Fibroblast of skin of scalp (primary cell): ENCODE data around the gene ICAM2. TPM values are rescaled to one million over a fixed set of nuclear protein-coding genes. Genes with fewer than 3 reads are reported as not detected.

Experiments used
- DNase-seq: peaks from one replicate; pipeline ENCODE4 v3.0.0-alpha.2; 2013
- polyA plus RNA-seq, 2 experiments: library from polyadenylated mRNA; unstranded; fragments of 120-200 nt; gene quantifications; one replicate each; pipeline ENCODE4 v1.2.1, GENCODE V29; 2013; ENCODE audit not compliant: insufficient read length in 2 of 2

Gene ICAM2
- 0.19 TPM for polyA plus RNA-seq (2013, experiment 1 of 2; ENCODE audit: insufficient read length)
- polyA plus RNA-seq (2013, experiment 2 of 2; ENCODE audit: insufficient read length) = 1.1 TPM

DNA sequence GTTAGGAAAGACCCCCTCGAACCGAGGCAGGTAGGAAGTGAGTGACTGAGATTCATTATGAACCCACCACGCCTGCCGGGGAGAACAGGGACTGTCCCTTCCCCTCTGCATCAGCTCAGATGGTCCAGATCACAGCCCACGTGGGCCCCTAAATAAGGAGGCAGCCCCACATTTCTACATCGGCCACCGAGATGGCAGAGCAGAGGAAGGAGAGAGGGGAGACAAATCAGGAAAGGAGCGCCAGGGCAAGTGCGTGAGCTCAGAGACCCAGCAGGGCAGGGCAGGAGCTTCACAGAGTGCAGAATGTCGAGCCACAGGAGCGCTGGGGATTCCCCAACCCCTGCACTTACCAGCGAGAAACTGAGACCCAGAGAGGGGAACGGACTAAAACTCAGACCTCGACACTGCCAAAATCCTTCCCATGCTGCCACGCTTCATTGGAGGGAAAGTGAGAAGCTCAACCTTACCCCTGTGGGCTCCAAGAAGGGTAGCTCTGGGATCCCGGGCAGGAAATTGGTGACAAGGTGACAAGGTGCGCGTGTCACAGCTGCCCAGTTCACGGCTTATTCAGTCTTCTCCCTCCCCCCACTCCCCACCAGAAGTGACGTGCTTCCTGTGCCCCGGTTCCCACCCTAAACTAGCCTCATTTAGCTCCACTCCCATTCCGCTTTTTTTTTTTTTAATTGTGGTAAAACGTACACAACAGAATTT, at the start of gene ICAM2:
ICAM2 (minus strand) TSS at position 578 of the 711 bp plus-strand sequence. CDS start 13,942 bp downstream, outside the sequence.
- DNase-seq = no peak

DNA sequence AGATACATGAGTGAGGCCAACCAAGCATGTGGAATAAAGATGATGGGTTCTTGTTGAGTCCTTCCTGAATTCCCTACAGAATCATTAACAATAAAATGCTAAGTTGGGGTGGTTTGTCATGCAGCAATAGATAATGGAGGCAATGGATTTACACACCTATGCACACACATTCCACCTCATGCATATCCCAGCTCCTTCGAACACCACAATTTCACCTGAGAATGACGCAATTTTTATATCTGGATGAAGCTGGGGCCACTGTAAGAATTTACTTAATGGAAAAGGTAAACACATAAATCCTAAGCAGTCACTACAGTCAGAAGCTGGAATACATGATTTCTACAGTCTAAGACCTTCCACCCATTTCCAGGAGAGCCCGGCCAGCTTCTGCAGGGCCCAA, 49.8 kb upstream of the ICAM2 start:
- DNase-seq = no peak

DNA sequence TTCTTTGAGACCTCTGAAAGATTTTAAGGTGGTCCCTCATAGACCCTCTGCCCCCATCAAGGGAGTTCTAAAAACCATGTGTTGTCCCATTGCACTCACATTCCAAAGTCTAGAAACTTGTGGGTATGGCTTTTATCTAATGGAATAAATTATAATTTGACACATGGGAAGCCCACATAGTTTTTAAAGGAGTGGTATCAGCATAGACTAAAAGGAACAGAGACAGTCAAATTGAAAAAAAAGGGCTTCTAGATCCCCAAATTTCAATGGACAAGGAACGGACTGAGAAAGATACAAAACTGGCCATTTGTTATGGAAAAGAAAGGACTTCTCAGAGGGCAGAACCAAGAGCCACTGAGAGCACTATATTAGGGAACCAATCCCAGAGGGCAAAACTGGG, 48.7 kb upstream of the ICAM2 start:
- no peak for DNase-seq

DNA sequence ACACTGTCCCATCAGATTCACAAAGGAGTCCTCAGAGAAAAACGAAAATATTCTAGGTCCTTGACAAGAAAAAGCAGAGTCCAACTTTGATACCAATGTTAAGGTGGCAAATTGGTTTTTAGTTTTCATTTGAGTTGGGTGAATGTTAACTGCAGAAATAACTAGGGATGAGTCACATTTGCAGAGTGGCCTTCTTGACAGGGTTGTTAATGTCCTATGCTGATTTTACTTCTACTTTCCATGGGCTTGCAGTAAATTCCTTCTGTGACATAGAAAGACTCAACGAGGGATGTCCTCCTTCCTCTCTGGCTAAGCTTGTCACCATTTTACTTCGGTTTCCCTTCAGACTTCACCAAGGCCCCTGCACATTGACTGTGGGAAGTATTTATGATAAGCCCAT, 47.2 kb upstream of the ICAM2 start:
- DNase-seq = no peak

DNA sequence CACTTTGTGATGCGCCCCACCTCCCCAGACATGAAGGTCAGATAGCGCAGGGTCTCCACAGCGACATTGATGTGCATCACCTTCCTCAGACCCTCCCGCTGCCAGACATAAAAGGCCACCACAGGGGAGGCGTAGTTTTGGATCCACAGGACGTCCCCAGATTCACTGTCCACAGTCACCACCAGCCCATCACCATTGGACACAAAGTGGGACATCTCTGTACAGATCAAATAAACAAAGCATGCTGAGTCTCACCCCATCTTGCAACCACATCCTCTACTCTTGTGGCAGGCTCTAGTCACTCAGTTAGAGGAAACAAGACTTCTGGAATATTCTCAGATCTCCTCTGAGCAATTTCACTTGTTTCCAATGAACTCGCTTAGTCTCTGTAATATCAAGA, 46.3 kb upstream of the ICAM2 start:
- no peak for DNase-seq

DNA sequence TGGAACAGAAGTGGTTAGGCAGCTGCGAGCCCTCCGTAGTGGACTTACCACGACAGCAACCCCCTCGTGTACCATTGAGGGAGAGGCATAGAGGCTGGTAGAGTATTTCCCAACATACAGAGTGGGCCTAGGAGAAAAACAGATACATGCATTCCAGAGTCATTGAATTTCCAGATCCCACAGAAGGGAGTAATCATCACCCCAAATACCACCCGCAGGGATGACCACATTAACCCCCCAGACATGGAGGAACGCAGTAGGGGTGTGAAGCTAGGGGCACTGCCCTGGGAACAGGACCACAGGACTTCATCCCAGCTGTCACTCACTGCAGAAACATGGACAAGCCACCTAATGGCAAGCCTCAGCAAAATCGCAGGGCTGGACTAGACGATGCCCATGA, 44.7 kb upstream of the ICAM2 start:
- peak; percentile 58 for DNase-seq

DNA sequence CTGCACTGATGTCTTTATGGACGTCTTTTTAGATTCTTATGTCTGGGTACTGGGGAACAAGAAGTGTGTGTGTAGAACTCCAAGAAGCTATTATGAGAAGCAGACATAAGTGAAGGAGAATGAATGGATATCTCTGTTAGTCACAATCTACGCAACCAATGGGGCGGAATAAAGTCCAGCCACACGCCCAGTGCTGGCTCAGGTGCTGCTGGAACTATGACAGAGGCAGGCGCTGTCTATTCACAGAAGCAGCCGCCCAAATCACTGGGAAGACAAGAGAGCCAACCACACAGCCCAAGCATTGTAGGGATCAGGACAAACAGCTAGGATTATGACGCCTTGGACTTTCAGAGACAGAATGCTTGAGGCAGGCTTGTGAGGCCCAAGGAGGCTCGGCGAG, 43.9 kb upstream of the ICAM2 start:
- no peak for DNase-seq

DNA sequence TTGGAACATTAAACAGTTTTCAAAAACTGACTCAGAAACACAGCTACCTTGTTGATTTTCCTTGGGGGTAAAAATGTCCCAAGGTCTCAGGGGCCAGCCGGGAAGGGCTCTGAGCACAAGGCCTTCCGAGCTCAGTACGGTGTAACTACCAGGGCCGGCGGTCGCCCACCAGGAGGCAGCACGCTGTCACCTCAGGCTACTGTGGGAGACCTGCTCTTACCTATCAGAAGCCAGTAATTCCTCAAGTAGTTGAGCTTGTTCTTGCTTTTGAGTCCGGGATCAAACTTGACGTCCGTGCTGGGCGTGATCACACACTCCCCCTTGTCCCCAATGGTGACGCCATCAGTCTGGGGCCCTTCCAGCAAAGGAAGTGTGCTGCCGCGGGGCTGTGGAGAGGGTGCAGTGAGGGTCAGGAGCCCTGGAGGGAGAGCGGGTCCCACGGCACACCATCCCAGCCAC, 43.4 kb upstream of the ICAM2 start:
- DNase-seq = no peak

DNA sequence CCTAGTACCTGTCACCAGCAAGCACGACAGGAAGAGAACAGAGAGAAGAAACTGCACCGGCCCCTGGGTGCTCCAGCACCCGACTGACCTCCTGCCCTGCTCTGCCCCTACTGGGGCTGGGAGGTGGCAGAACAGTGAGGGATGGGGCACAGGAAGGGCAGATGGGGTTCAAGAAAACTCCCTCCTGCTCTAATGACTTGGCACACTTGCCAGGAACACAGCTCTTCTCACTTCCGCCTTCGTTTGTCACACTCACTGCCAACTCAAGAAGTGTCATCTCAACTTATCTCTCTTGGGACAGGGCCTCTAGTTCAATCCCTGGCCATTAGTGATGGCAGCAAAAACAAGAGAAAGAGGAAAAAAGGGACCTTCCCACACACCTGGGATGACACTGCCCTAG, 42.7 kb upstream of the ICAM2 start:
- no peak for DNase-seq

DNA sequence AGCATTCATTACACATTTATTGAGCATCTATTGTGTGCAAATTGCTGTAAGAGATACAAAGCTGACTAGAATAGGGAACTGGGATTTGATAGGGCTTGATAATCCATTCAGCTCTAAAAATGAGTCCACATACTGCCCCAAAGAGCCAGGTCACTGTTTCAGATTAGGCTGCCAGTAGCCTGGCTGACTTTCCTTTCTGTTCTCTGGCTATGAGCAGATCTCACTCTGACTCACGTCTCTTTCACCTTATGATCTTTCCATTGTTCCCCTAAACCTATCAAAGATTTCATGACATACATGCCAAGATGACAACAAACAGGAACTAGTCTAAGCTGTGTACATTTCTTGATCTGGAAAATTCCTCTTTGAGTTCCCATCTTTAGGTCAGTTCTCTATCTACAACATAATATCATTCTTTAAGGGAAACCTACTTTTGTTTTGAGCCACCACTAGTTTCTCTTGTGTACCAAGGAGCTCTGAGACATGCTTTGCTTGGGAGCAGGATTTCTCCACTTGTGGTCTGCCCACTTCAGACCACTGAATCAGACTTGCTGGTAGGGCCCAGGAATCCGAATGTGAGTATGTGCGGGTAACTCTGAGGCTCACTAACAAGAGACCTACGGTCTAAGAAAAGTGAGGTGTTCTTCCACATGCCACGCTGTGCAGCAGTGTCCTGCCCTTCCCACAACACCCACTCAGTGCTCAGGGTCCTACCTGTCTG, 40.9 kb upstream of the ICAM2 start:
- DNase-seq = no peak

DNA sequence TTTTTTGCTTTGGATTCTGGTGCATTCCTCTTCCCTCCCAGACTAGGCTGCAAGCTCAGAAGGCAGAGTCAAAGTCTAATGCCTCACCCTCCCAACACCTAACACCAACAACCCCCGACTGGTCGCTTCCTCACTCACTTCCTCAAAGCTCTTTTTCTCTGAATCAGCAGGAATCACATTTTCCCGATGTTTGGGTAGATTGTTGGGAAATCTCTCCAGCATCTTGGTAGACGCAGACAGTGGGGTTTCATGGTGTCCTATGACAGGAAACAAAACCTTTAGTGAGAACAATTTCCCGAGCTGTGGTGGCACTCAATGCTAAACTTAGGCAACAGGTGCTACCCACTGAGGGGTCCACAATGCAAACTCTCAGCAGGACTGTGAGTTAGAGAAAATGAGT, 39.9 kb upstream of the ICAM2 start:
- no peak for DNase-seq

DNA sequence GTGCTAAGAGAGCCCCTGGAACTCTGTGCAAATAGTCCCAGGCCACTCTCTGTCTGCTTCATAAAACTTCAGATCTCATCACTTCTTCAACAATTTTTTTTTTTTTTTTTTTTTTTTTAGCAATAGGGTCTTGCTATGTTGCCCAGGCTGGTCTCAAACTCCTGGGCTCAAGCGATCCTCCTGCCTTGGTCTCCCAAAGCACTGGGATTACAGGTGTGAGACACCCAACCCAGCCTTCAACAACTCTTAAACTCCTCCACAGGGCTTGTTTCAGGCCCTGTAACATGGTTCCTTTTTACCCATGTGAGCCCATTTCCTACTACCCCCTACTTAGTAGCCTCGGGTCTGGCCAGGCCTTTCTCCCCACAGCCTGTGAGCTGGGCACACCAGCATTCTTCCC, 39.3 kb upstream of the ICAM2 start:
- no peak for DNase-seq

DNA sequence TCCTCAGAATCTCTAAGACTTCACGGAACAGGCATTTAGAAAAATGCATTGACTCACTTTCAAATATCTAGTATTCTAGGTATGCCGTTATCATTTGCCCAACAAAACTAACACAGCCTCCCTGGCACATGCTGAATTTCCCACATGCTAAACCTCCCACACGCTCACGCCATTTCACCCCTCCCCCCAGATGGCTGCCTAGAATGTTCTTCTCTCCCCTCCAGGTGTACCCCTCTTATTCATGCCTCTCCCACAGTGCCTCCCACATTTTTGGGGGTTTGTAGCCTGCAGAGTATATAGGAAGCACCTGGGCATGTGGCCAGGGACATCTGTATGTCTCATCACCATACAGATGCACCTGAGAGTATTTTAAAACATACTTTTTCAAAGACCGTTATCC, 38.2 kb upstream of the ICAM2 start:
- no peak for DNase-seq

DNA sequence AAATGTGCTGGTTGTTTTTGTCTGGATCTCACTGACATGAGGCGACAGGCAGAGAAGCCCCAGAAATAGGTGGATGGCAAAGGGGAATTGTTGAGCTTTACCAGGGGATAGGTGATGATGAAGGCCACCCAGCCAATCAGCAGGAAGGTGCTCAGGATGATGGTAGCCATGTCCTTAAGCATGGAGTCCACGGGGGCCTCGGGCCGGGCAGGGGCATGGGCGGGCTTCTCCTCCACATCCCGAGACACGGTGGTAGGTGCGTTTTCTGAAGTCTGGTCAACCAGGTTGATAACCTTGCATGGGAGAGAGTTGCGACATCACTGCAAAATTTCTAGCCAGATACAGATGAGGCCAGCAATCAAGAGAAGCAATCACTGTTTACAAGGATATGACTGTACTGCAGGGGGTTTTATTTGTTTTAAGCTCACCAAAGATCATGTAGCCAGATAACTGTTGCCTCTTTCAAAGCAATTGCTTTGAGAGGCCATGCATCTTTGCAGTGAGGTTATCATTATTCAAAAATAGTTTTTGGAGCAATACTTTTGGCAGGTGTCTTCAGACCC, 37.3 kb upstream of the ICAM2 start:
- DNase-seq = no peak

DNA sequence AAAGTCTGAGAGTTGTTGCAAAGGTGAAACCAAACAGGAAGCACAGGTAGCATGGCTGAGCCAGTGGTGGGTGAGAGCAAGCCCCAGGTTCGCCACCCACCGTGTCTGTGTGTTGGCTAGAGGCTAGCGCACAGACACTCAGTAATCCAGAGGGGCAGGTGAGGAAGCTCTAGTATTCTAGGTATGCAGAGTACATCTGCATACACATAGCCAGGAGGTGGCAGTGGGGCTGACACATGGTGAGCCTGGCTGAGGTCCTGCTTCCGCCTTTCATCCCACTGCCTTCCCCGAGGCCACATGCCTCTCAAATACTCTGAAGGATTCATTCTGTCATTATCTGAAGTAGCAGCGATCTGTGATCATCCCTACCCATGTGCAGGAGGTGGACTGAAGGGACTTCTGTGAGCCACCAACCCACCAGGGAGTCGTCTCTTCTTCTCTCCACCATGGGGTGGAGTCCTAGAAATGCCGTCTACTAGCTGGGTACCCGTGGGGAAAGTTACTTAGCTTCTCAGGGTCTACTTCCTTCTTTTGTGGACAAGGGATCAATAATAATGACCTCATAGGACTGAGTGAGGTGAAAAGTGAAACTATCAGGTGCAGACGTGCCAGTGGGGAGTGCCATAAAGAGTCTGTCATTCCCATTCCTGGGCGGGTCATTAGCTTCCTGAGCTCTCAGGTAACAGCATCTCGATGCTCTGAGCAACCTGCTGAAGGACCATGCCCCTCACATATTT, 36.0 kb upstream of the ICAM2 start:
- DNase-seq = no peak

DNA sequence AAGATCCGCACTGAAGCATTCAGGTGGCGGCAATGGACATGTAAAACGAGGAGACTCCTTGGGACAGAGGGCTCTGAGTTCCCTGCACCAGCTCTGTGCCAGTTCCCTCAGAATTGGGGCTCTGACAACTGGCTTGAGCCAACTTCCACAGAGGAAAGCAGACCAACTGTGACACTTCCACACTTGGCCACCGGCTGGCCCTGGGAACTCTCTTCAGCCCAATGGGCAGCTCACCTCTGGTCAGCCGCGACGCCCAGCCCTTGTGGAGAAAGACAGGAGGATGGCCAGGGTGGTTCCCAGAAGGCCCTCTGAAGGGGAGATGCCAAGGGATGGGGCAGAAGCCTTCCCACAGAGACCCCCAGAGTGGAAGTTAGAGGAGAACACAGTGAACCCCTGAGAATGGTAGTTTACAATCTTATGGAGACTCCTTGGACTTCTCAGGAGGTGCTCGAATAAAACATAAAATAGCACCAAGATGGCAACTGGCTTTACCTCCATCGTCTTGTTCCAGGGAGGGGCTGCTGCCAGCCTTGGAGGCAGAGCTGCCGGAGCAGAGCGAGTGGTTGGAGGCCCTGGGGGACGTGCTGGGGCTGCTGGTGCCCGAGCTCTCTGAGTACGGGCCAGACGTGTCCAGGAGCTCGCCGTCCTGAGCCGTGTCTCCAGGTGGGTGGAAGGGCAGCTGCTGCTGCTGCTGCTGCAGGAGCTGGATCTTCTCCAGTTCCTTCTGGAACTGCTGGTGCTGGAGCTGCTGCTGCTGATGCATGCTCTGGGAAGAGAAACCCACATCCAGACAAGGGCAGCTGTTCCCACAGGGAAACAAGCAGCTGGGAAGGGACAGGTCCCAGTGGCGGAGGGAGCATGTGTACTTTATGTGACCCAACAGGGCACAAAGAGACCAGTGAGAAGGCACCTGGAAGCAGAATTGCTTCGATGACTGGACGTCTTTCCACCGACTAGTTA, 35.0 kb upstream of the ICAM2 start:
- no peak for DNase-seq

DNA sequence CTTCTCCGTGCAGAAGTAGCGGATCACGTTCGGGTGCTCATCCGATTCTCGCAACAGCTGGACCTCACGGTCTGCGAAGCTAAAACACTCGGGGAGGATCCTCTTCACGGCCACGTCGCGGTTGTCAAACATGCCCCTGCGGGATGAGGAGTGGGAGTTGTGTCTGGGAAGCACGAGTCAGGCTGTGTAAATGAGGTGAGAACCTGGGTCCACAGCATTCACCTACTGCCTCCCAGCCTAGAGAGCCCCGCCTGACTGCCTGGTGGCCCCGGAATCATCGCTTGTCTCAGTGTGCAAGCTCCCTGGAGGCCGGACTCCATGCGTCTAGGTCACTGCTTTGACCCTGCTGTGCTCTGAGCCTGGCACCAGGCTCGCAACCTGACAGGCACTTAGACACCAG, 33.9 kb upstream of the ICAM2 start:
- no peak for DNase-seq

DNA sequence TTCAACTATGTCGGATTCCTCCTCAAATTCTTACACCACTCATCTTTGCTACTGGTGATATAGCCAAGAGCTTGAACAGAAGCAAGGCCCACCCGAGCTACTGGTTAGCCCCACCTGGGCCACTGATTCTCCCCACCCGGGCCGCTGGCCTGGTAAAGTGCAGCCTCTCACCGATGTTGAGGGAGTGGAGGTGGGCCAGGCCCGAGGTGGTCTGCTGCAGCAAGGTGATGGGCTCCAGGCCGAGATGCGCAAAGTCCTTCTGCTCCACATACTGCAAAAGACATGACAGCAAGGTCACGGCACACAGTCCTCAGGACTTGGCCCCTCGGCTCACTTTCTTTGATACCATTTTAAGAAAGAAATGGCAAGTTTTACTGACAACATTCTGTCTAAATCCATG, 32.7 kb upstream of the ICAM2 start:
- DNase-seq = no peak

DNA sequence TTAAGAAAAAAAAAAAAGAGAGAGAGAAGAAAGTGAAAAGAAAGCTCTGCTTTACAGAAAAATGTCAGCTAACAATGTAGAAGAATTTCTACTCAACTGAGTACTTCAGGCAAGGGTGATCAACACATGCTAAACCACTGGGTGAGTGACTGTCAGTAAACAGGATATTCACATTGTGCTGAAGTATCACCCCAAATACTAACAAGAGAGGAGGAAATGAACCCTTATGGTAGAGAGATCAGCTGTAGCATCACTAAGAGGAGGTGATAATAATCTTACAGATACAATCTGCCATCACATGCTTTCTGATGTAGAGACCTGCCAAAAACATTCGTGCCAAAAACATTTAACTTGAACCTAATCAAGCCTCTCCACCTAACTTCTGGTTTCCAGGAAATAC, 30.7 kb upstream of the ICAM2 start:
- DNase-seq = no peak

DNA sequence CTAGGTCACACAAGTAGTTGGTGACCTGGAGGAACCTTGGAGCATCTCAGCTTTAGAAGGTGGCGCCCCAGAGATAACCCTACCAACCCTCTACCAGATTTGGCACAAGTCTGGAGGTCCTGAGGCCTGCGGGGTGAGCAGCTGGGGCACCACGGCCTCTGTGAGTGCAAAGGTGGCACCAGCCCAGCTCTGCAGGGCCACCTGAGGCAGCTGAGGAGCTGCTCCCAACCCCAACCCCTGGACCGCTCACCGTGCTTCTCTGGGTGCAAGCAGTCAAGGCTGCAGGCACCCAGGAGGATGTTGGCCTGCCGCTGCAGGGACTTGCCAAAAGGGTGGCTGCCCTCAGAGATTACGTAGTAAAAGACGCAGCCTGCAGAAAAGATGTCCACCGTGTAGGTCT, 28.4 kb upstream of the ICAM2 start:
- no peak for DNase-seq

DNA sequence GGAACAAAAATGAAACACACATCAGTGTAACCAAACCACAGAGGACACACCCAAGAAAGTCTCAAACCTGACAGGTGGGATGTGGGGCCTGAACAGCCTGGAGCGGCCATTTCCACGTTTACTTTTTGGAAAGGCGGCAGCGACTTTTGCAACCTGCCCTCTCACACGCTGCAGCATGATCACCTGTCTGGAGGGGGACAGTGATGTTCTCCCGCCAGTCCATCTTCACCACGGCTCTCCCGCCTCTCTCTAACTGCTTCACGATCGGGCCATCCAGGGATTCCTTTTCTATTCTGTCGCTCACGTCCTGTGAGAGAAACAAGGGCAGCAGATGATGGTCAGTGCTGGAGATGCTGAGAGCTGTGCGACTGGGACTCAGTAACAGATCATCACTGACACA, 24.7 kb upstream of the ICAM2 start:
- DNase-seq = no peak
